ENCODE results near the gene DTWD1. TPM values are rescaled to one million over a fixed set of nuclear protein-coding genes. Genes with fewer than 3 reads are reported as not detected.
A peak's percentile ranks its signal among the peaks of the same experiment; 100 is the strongest.

DTWD1 gene
- total RNA-seq, 1 experiment from 2014 or later: 32.5 TPM

- DNase-seq (ENCODE audit: low spot score): no peak
- Mint-ChIP-seq H3K4me3 (no peak overlapping the region), H3K27ac (no peak overlapping the region), H3K36me3 (no peaks in the 10 kb centered on the region), H3K9me3 (no peaks in the 10 kb centered on the region), H3K27me3 (ENCODE audit: low read depth) (no peaks in the 10 kb centered on the region), H3K4me1 (peaks cover 20% of the 10 kb centered on the region)
- ChIA-PET POLR2A (no interaction called here), CTCF (no interaction called here)
- TF ChIP-seq ZNF121 (CRISPR knock-in tag; IDR thresholded peaks at IDR 0.05) (no peak), NR3C1 (CRISPR knock-in tag; conservative IDR thresholded peaks at IDR 0.05; ENCODE audit: low read depth) (no peak), ESRRA (CRISPR knock-in tag; IDR thresholded peaks at IDR 0.05; ENCODE audit: borderline replicate concordance) (no peak)
- ATAC-seq: peak; percentile 82
Observed at GRCh38 chr15:49669288-49669687, 48.4 kb downstream of the DTWD1 start.

- CTCF ChIA-PET: no interaction called here
Observed at GRCh38 chr15:49673861-49674260, 53.0 kb downstream of the DTWD1 start.

GRCh38 chr15:49674370-49674769 lies 53.5 kb downstream of the DTWD1 start:
- H3K4me3 Mint-ChIP-seq: no peak overlapping the region
- no peak for DNase-seq (ENCODE audit: low spot score)
- ATAC-seq: peak; percentile 43; the same call in 1 of the 2 replicates
- H3K27me3 Mint-ChIP-seq (ENCODE audit: low read depth): no peaks in the 10 kb centered on the region
- peaks cover 22% of the 10 kb centered on the region for H3K4me1 Mint-ChIP-seq
- no peak overlapping the region for H3K27ac Mint-ChIP-seq
- no peaks in the 10 kb centered on the region for H3K9me3 Mint-ChIP-seq
- TF ChIP-seq GTF2I (CRISPR knock-in tag; conservative IDR thresholded peaks at IDR 0.05) (no peak), FOXJ3 (CRISPR knock-in tag; IDR thresholded peaks at IDR 0.05; ENCODE audit: borderline replicate concordance) (no peak), OVOL2 (CRISPR knock-in tag; IDR thresholded peaks at IDR 0.05; ENCODE audit: borderline replicate concordance) (no peak), TP53 (CRISPR knock-in tag; IDR thresholded peaks at IDR 0.05) (no peak)
- ChIA-PET CTCF (no interaction called here), POLR2A (no interaction called here)
- H3K36me3 Mint-ChIP-seq: no peaks in the 10 kb centered on the region

More at GRCh38 chr15:49673861-49674260, 53.0 kb downstream of the DTWD1 start:
- H3K4me1 Mint-ChIP-seq: peaks cover 27% of the 10 kb centered on the region
- TF ChIP-seq CREM (CRISPR knock-in tag; IDR thresholded peaks at IDR 0.05) (no peak), OVOL2 (CRISPR knock-in tag; IDR thresholded peaks at IDR 0.05; ENCODE audit: borderline replicate concordance) (no peak), ETV6 (CRISPR knock-in tag; IDR thresholded peaks at IDR 0.05) (no peak), CTCF (IDR thresholded peaks at IDR 0.05) (no peak), ZNF423 (CRISPR knock-in tag; IDR thresholded peaks at IDR 0.05) (no peak), TP53 (CRISPR knock-in tag; IDR thresholded peaks at IDR 0.05) (no peak), SOX15 (CRISPR knock-in tag; IDR thresholded peaks at IDR 0.05) (no peak)
- POLR2A ChIA-PET: no interaction called here
- no peaks in the 10 kb centered on the region for H3K27me3 Mint-ChIP-seq (ENCODE audit: low read depth)
- ATAC-seq (no peak), DNase-seq (ENCODE audit: low spot score) (no peak)
- H3K27ac Mint-ChIP-seq: no peak overlapping the region
- H3K9me3 Mint-ChIP-seq: no peaks in the 10 kb centered on the region
- no peak overlapping the region for H3K4me3 Mint-ChIP-seq
- no peaks in the 10 kb centered on the region for H3K36me3 Mint-ChIP-seq

- no peak overlapping the region for H3K4me3 Mint-ChIP-seq
- H3K9me3 Mint-ChIP-seq: no peaks in the 10 kb centered on the region
- H3K27me3 Mint-ChIP-seq (ENCODE audit: low read depth): no peaks in the 10 kb centered on the region
- H3K27ac Mint-ChIP-seq: no peak overlapping the region
- peaks cover 17% of the 10 kb centered on the region for H3K4me1 Mint-ChIP-seq
- ChIA-PET POLR2A (interaction anchor here (0.6 kb wide), 1 partner anchor 338 kb away, joined by 3 read pairs; no protein-coding TSS in a partner anchor), CTCF (interaction anchor here (0.9 to 1.0 kb wide), 2 partner anchors 12 to 203 kb away, joined by 3 to 4 read pairs; no protein-coding TSS in a partner anchor)
- no peaks in the 10 kb centered on the region for H3K36me3 Mint-ChIP-seq
- ATAC-seq: no peak; the same call in 1 of the 2 replicates
- no peak for DNase-seq (ENCODE audit: low spot score)
- TF ChIP-seq ZNF317 (CRISPR knock-in tag; IDR thresholded peaks at IDR 0.05; ENCODE audit: borderline replicate concordance, low read depth) (no peak), ZNF138 (CRISPR knock-in tag; conservative IDR thresholded peaks at IDR 0.05) (no peak), GABPB1 (CRISPR knock-in tag; IDR thresholded peaks at IDR 0.05) (no peak), MXD4 (CRISPR knock-in tag; IDR thresholded peaks at IDR 0.05; ENCODE audit: borderline replicate concordance) (no peak), ETV6 (CRISPR knock-in tag; IDR thresholded peaks at IDR 0.05) (no peak), USF1 (CRISPR knock-in tag; IDR thresholded peaks at IDR 0.05) (no peak), ATF3 (CRISPR knock-in tag; conservative IDR thresholded peaks at IDR 0.05) (no peak), NR3C1 (CRISPR knock-in tag; conservative IDR thresholded peaks at IDR 0.05; ENCODE audit: low read depth) (no peak), CBFB (CRISPR knock-in tag; IDR thresholded peaks at IDR 0.05; ENCODE audit: low read depth) (no peak), TEAD4 (CRISPR knock-in tag; IDR thresholded peaks at IDR 0.05) (no peak), SOX15 (CRISPR knock-in tag; IDR thresholded peaks at IDR 0.05) (no peak), TEAD1 (CRISPR knock-in tag; IDR thresholded peaks at IDR 0.05) (no peak), ZMAT4 (CRISPR knock-in tag; IDR thresholded peaks at IDR 0.05) (no peak), STAT6 (CRISPR knock-in tag; conservative IDR thresholded peaks at IDR 0.05; ENCODE audit: low read depth) (no peak), SP1 (CRISPR knock-in tag; conservative IDR thresholded peaks at IDR 0.05) (no peak)
Observed at GRCh38 chr15:49675041-49675440, 54.2 kb downstream of the DTWD1 start.

Measured in WTC11 (cell line).